Sigmoid colon (tissue), 7 donors: ENCODE measurements around the gene PDE6C. TPM values are rescaled to one million over a fixed set of nuclear protein-coding genes. Genes with fewer than 3 reads are reported as not detected.

ENCODE experiments used
- DNase-seq: peaks from one replicate; pipeline ENCODE4 v3.0.0-alpha.2; 2019
- H3K27ac ChIP-seq, 4 donors: fragments of 200-600 bp; sonication (generic); one replicate each; pipeline ENCODE4 v1.5.1; 2016 to 2019; ENCODE audit warnings: mild to moderate bottlenecking in 1 of 4
- H3K27me3 ChIP-seq, 3 donors: fragments of 200-600 bp; sonication (generic); one replicate each; pipeline ENCODE4 v1.5.1; 2019; ENCODE audit warnings: mild to moderate bottlenecking in 1 of 3
- H3K36me3 ChIP-seq, 4 donors: fragments of 200-600 bp; sonication (generic); one replicate each; pipeline ENCODE4 v1.5.1; 2016 to 2019
- H3K4me1 ChIP-seq, 4 donors: fragments of 200-600 bp; sonication (generic); one replicate each; pipeline ENCODE4 v1.5.1; 2017 to 2019
- H3K4me3 ChIP-seq, 4 donors: fragments of 200-600 bp; sonication (generic); one replicate each; pipeline ENCODE4 v1.5.1; 2017 to 2019; ENCODE audit warnings: mild to moderate bottlenecking in 2 of 4, moderate library complexity in 1 of 4
- H3K9me3 ChIP-seq, 4 donors: fragments of 200-600 bp in 3 of 4; sonication (generic) in 3 of 4; one replicate each; pipeline versions ENCODE4 v1.5.1 to v1.6.1; 2013 to 2019
- CTCF ChIP-seq, 4 experiments: fragments of 450-650 bp in 3 of 4; fragments of 200-600 bp in 1 of 4; IDR thresholded peaks; one replicate each; pipeline ENCODE4 v1.5.1; 2016 to 2019; ENCODE audit warnings: antibody characterized with exemption in 4 of 4, mild to moderate bottlenecking in 3 of 4, moderate library complexity in 2 of 4
- EP300 ChIP-seq, 4 donors: sonication (generic); formaldehyde crosslinking; IDR thresholded peaks; one replicate each; pipeline ENCODE4 v1.6.1; 2017; ENCODE audit warnings: antibody characterized with exemption in 4 of 4
- POLR2A ChIP-seq, 2 donors: fragments of 450-650 bp; IDR thresholded peaks; one replicate each; pipeline ENCODE4 v1.6.1; 2016; ENCODE audit warnings: antibody characterized with exemption in 2 of 2, mild to moderate bottlenecking in 2 of 2, moderate library complexity in 2 of 2
- POLR2AphosphoS5 ChIP-seq, 4 donors: sonication (generic); formaldehyde crosslinking; IDR thresholded peaks; one replicate each; pipeline ENCODE4 v1.6.1; 2017; ENCODE audit warnings: antibody characterized with exemption in 4 of 4
- WGBS, 2 donors: extraction: QIAGEN DNeasy Blood & Tissue Kit; methylation state at CpG; one replicate each; pipeline ENCODE4 v1.1.7; 2013; 5-methylcytosine and 5-hydroxymethylcytosine counted together
- intact Hi-C: fragments of 100-400 bp; cut with DNase I; formaldehyde crosslinking; loops from one replicate; pipeline ENCODE4 v1.15.1; 2023
- polyA plus RNA-seq, 3 donors: library from polyadenylated mRNA; stranded (reverse); fragments of 200-250 nt; gene quantifications; one replicate each; pipeline ENCODE4 v1.2.3, GENCODE V29; 2013
- total RNA-seq, 4 donors: library from RNA; depleted of rRNA; stranded (reverse); fragments of >200 nt; gene quantifications; one replicate each; pipeline ENCODE4 v1.1.0, GENCODE V29; 2016
- donor health status: healthy with polysubstance abuse.
- donor health status: Bipolar disorder and iron deficiency.
- donor health status: healthy.

Gene PDE6C
- total and polyA plus RNA-seq, 7 donors, result not detected

- H3K36me3 ChIP-seq, result no peaks in the 10 kb centered on the region
- no peak for DNase-seq
- H3K4me1 ChIP-seq, result no peaks in the 10 kb centered on the region
- intact Hi-C loops, result no loop called here
- no peak overlapping the region for H3K4me3 ChIP-seq
- TF ChIP-seq EP300 (IDR thresholded peaks at IDR 0.05), result no peak
- no peak for TF ChIP-seq POLR2AphosphoS5 (IDR thresholded peaks at IDR 0.05)
- TF ChIP-seq POLR2A (IDR thresholded peaks at IDR 0.05), result no peak
- TF ChIP-seq CTCF (IDR thresholded peaks at IDR 0.05), result no peak
- H3K27ac ChIP-seq, result no peak overlapping the region
- WGBS, 2 donors, result 95 to 96% methylated on average over 7 of the region's 7 CpGs
- no peaks in the 10 kb centered on the region for H3K9me3 ChIP-seq
- no peaks in the 10 kb centered on the region for H3K27me3 ChIP-seq
Observed at GRCh38 chr10:93639791-93640190, 27.5 kb downstream of the PDE6C start.

- H3K27me3 ChIP-seq, result no peaks in the 10 kb centered on the region
- no peak for DNase-seq
- H3K36me3 ChIP-seq, result no peaks in the 10 kb centered on the region
- TF ChIP-seq POLR2A (IDR thresholded peaks at IDR 0.05), result no peak
- TF ChIP-seq EP300 (IDR thresholded peaks at IDR 0.05), result no peak
- TF ChIP-seq POLR2AphosphoS5 (IDR thresholded peaks at IDR 0.05), result no peak
- TF ChIP-seq CTCF (IDR thresholded peaks at IDR 0.05), result no peak
- no peaks in the 10 kb centered on the region for H3K9me3 ChIP-seq
- no peak overlapping the region for H3K27ac ChIP-seq
- 85 to 94% methylated on average over 1 of the region's 1 CpG for WGBS, 2 donors
- H3K4me3 ChIP-seq, result no peak overlapping the region
- intact Hi-C loops, result no loop called here
- H3K4me1 ChIP-seq, result no peaks in the 10 kb centered on the region
Observed at GRCh38 chr10:93652857-93653256, 40.5 kb downstream of the PDE6C start.

- 87 to 92% methylated on average over 1 of the region's 1 CpG for WGBS, 2 donors
- no peaks in the 10 kb centered on the region for H3K27me3 ChIP-seq
- no peak for TF ChIP-seq POLR2AphosphoS5 (IDR thresholded peaks at IDR 0.05)
- no peak for TF ChIP-seq POLR2A (IDR thresholded peaks at IDR 0.05)
- no peak for TF ChIP-seq EP300 (IDR thresholded peaks at IDR 0.05)
- TF ChIP-seq CTCF (IDR thresholded peaks at IDR 0.05), result no peak
- intact Hi-C loops, result no loop called here
- H3K36me3 ChIP-seq, result no peaks in the 10 kb centered on the region
- no peaks in the 10 kb centered on the region for H3K4me1 ChIP-seq
- H3K27ac ChIP-seq, result no peak overlapping the region
- no peak overlapping the region for H3K4me3 ChIP-seq
- DNase-seq, result no peak
- no peaks in the 10 kb centered on the region for H3K9me3 ChIP-seq
Observed at GRCh38 chr10:93654201-93654600, 41.9 kb downstream of the PDE6C start.

GRCh38 chr10:93656155-93656554 lies 43.8 kb downstream of the PDE6C start:
- TF ChIP-seq POLR2AphosphoS5 (IDR thresholded peaks at IDR 0.05) (no peak), CTCF (IDR thresholded peaks at IDR 0.05) (no peak), EP300 (IDR thresholded peaks at IDR 0.05) (no peak), POLR2A (IDR thresholded peaks at IDR 0.05) (no peak)
- Histone ChIP-seq H3K27me3 (no peaks in the 10 kb centered on the region), H3K4me1 (no peaks in the 10 kb centered on the region), H3K27ac (no peak overlapping the region), H3K36me3 (peaks cover 0 to 6% (median 2%) of the 10 kb centered on the region in 4 donors), H3K4me3 (no peak overlapping the region), H3K9me3 (no peaks in the 10 kb centered on the region)
- intact Hi-C loops, result no loop called here
- 83 to 90% methylated on average over 1 of the region's 1 CpG for WGBS, 2 donors
- DNase-seq, result no peak

- DNase-seq, result no peak
- H3K36me3 ChIP-seq, result peaks cover 0 to 8% (median 2%) of the 10 kb centered on the region in 4 donors
- no peak for TF ChIP-seq EP300 (IDR thresholded peaks at IDR 0.05)
- TF ChIP-seq POLR2AphosphoS5 (IDR thresholded peaks at IDR 0.05), result no peak
- TF ChIP-seq CTCF (IDR thresholded peaks at IDR 0.05), result no peak
- no peak for TF ChIP-seq POLR2A (IDR thresholded peaks at IDR 0.05)
- no peak overlapping the region for H3K4me3 ChIP-seq
- H3K4me1 ChIP-seq, result no peaks in the 10 kb centered on the region
- no peaks in the 10 kb centered on the region for H3K9me3 ChIP-seq
- intact Hi-C loops, result no loop called here
- H3K27ac ChIP-seq, result no peak overlapping the region
- no peaks in the 10 kb centered on the region for H3K27me3 ChIP-seq
- WGBS, 2 donors, result 81 to 90% methylated on average over 1 of the region's 1 CpG
Observed at GRCh38 chr10:93657757-93658156, 45.4 kb downstream of the PDE6C start.
